T47D (cell line): ENCODE measurements around the gene THOP1.

Source experiments
- DNase-seq, 2 experiments: peaks; one replicate each; pipeline versions ENCODE4 v3.0.0 to v3.0.0-alpha.2; 2011 to 2012; ENCODE audit warnings: low read depth in 1 of 2, low spot score in 1 of 2
- JUND ChIP-seq: IDR thresholded peaks from 2 replicates; pipeline ENCODE4 v1.6.1; 2012; ENCODE audit warnings: low read depth
- in situ Hi-C: cut with HindIII; loops from 2 replicates; pipeline ENCODE4 v1.10.0; 2016; ENCODE audit warnings: low sequenced_read_pairs, low pct_unique_long_range_greater_than_20kb

The THOP1 gene

GRCh38 chr19:2766594-2767372, 18.5 kb upstream of the THOP1 start:
- in situ Hi-C loops = no loop called here
- no peak for DNase-seq
- TF ChIP-seq JUND = no peak

GRCh38 chr19:2767688-2768087, 17.6 kb upstream of the THOP1 start:
- TF ChIP-seq JUND = no peak
- in situ Hi-C loops = no loop called here
- DNase-seq = no peak

- DNase-seq = no peak
- no peak for TF ChIP-seq JUND
- in situ Hi-C loops = no loop called here
Measured at GRCh38 chr19:2768365-2769132, 16.8 kb upstream of the THOP1 start.

- in situ Hi-C loops = no loop called here
- TF ChIP-seq JUND = no peak
- no peak for DNase-seq
Measured at GRCh38 chr19:2769218-2769617, 16.1 kb upstream of the THOP1 start.

GRCh38 chr19:2770055-2771013, 15.0 kb upstream of the THOP1 start:
- no peak for DNase-seq
- TF ChIP-seq JUND = no peak
- in situ Hi-C loops = no loop called here

GRCh38 chr19:2771786-2772674, 13.3 kb upstream of the THOP1 start:
- TF ChIP-seq JUND = no peak
- DNase-seq = no peak
- in situ Hi-C loops = no loop called here

GRCh38 chr19:2774083-2774679, 11.1 kb upstream of the THOP1 start:
- DNase-seq = no peak
- in situ Hi-C loops = no loop called here
- TF ChIP-seq JUND = no peak

GRCh38 chr19:2774953-2775555, 10.2 kb upstream of the THOP1 start:
- in situ Hi-C loops = no loop called here
- DNase-seq = no peak
- TF ChIP-seq JUND = no peak

- no peak for TF ChIP-seq JUND
Measured at GRCh38 chr19:2775556-2776430, 9.5 kb upstream of the THOP1 start.

More at GRCh38 chr19:2775556-2776430, 9.5 kb upstream of the THOP1 start:
- in situ Hi-C loops = no loop called here
- no peak for DNase-seq
